Measurements from ENCODE around the gene TIGD6.

TIGD6 gene

GRCh38 chr5:149966946-149967345 is 33.5 kb downstream of the TIGD6 start:
- TF ChIP-seq, protein P1, sequence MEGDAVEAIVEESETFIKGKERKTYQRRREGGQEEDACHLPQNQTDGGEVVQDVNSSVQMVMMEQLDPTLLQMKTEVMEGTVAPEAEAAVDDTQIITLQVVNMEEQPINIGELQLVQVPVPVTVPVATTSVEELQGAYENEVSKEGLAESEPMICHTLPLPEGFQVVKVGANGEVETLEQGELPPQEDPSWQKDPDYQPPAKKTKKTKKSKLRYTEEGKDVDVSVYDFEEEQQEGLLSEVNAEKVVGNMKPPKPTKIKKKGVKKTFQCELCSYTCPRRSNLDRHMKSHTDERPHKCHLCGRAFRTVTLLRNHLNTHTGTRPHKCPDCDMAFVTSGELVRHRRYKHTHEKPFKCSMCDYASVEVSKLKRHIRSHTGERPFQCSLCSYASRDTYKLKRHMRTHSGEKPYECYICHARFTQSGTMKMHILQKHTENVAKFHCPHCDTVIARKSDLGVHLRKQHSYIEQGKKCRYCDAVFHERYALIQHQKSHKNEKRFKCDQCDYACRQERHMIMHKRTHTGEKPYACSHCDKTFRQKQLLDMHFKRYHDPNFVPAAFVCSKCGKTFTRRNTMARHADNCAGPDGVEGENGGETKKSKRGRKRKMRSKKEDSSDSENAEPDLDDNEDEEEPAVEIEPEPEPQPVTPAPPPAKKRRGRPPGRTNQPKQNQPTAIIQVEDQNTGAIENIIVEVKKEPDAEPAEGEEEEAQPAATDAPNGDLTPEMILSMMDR (IDR thresholded peaks at IDR 0.05), result no peak

GRCh38 chr5:149963729-149964128 is 36.7 kb downstream of the TIGD6 start:
- TF ChIP-seq, protein P1 (IDR thresholded peaks at IDR 0.05), result no peak

DNA sequence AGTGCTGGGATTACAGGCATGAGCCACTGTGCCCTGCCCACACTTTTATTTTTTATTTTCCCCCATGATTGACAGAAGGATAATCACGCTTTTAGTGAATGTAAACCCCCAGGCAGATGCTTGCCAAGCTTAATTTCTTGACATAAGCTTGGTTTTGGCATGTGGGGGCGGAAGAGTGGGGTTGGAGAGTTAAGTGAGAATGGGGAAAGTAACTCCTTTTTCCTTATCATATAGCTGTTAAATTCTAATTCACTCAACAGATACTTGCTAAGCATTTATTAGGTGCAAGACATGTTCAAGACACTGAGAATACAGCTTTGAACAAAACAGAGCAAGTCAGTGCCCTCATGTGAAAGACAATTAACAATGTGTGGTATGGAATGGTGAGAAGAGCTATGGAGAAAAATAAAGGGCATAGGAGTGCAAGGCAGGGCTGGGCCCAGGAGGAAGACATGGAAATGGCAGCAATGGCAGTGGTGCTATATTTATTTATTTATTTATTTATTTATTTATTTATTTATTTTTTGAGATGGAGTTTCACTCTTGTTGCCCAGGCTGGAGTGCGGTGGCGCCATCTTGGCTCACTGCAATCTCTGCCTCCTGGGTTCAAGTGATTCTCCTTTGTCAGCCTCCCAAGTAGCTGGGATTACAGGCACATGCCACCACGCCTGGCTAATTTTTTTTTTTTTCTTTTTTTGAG is 37.7 kb downstream of the TIGD6 start:
- TF ChIP-seq, protein P1 (IDR thresholded peaks at IDR 0.05), result no peak

DNA sequence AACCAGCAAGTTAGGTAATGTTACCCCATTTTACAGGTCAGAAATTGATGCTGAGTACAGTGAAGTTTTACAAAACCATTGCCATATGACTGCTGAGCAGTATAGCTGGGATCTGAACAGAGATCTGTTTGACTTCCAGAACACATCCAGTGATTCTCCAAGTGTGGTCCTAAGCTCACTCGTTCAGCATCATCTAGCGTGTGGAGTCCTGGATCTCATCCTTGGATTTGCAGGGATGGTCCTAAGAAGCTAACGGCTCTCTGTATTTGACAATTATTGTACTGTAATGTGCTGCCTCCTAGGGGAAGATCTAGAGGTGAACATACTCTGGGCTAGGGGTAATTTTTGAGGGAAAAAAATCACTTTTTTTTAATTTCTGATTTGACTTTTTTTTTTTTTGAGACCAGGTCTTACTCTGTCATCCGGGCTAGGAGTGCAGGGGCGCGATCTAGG is 38.5 kb downstream of the TIGD6 start:
- TF ChIP-seq, protein P1 (IDR thresholded peaks at IDR 0.05), result peak; percentile 63

DNA sequence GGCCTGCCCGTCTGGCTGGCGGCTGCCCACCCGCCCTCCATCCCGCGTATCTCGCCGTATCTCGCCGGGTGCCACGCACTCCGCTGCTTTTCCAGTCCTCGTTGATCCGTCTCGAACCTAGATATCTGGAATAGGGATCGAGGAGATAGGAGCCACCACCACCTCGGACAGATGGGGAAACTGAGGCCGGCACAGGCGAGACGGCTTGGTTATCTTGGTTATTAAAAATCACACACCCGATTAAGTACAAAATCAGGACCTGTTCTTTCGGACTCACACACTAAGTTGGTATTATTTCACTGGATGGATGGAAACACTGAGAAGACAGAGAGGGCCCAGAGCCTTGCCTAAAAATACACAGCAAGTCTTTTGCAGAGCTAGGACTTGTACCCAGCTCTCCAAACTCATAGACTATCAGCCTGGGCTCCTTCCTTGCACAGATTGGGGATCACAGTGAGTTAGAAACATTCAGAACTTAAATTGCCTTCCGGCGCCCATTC is 39.2 kb downstream of the TIGD6 start:
- TF ChIP-seq, protein P1 (IDR thresholded peaks at IDR 0.05), result no peak

GRCh38 chr5:149960272-149961185 is 39.9 kb downstream of the TIGD6 start, which contains the start of gene SLC26A2:
TSS of gene SLC26A2 (plus strand) at chr5:149960758. CDS start at chr5:149977653, 16,895 bp downstream.
- TF ChIP-seq, protein P1 (IDR thresholded peaks at IDR 0.05), result no peak

DNA sequence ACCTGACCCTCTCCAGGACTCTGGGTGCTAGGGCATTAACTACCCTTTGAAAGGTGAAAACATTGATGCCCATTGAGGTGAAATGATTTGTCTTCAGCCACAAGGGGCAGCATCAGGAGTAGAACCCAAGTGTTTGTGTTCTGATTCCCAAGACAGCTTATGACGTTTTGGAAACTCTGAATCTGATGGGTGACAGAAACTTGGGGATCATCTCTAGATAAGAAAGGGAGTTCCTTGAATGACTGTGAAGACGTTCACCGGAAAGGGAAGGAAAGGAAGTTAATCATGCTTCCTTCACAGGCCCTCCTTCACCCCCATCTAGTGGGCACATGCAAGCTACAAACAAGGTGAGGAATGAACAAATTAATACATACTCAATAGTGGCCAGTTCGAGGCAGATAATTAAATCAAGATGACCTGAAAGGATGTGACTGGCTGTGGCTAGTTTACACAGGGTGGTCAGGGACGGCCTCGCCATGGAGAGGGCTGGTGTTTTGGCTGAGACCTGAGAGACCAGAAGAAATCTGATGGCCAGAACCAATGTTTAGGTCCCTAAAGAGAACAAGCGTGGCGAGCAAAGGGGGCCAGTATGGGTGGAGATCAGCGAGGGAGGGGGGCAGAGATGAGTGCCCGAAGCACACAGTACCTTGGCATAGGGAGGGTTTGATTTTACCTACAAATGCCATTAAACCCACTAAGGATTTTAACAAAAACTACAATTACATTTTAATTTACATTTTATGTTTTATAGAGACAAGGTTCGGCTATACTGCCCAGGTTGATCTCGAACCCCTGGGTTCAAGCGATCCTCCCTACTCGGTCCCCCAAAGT is 40.8 kb downstream of the TIGD6 start:
- TF ChIP-seq, protein P1 (IDR thresholded peaks at IDR 0.05), result peak; percentile 60

Data from LNCAP (cell line).